ENCODE data around the gene RASL10B. TPM values are rescaled to one million over a fixed set of nuclear protein-coding genes. Genes with fewer than 3 reads are reported as not detected.

The RASL10B gene
- total RNA-seq, 1 donor from 2014 or later, result 16.2 TPM

DNA sequence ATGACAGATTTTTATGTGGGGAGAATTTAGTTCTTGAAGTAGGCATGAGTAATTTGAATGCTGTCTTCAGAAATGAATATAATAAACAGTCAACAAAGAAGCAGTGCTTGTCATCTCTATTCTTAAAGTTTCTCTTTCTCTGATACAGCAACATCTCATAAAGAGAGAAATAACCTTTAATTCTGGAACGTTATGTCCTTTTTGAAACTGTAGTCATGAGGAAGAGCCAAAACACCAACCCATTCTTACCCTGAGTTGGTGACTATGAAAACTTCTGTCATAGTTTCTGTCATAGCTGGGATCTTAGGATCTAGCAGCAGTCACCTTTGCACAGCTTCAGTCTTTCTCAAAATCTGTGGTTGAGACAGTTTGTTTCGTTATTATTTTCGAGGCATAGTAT, 15.3 kb upstream of the RASL10B start:
- H3K4me1 Mint-ChIP-seq (ENCODE audit: unreplicated experiment), result peaks cover 27% of the 10 kb centered on the region
- H3K27me3 Mint-ChIP-seq (ENCODE audit: unreplicated experiment), result no peaks in the 10 kb centered on the region
- H3K4me3 Mint-ChIP-seq (ENCODE audit: unreplicated experiment), result no peak overlapping the region
- TF ChIP-seq, protein P1, sequence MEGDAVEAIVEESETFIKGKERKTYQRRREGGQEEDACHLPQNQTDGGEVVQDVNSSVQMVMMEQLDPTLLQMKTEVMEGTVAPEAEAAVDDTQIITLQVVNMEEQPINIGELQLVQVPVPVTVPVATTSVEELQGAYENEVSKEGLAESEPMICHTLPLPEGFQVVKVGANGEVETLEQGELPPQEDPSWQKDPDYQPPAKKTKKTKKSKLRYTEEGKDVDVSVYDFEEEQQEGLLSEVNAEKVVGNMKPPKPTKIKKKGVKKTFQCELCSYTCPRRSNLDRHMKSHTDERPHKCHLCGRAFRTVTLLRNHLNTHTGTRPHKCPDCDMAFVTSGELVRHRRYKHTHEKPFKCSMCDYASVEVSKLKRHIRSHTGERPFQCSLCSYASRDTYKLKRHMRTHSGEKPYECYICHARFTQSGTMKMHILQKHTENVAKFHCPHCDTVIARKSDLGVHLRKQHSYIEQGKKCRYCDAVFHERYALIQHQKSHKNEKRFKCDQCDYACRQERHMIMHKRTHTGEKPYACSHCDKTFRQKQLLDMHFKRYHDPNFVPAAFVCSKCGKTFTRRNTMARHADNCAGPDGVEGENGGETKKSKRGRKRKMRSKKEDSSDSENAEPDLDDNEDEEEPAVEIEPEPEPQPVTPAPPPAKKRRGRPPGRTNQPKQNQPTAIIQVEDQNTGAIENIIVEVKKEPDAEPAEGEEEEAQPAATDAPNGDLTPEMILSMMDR (IDR thresholded peaks at IDR 0.05), result no peak
- H3K36me3 Mint-ChIP-seq (ENCODE audit: unreplicated experiment), result peaks cover 15% of the 10 kb centered on the region
- no peak for DNase-seq (ENCODE audit: extremely low spot score, unreplicated experiment)
- no peaks in the 10 kb centered on the region for H3K9me3 Mint-ChIP-seq (ENCODE audit: unreplicated experiment)
- no peak overlapping the region for H3K27ac Mint-ChIP-seq (ENCODE audit: unreplicated experiment)

DNA sequence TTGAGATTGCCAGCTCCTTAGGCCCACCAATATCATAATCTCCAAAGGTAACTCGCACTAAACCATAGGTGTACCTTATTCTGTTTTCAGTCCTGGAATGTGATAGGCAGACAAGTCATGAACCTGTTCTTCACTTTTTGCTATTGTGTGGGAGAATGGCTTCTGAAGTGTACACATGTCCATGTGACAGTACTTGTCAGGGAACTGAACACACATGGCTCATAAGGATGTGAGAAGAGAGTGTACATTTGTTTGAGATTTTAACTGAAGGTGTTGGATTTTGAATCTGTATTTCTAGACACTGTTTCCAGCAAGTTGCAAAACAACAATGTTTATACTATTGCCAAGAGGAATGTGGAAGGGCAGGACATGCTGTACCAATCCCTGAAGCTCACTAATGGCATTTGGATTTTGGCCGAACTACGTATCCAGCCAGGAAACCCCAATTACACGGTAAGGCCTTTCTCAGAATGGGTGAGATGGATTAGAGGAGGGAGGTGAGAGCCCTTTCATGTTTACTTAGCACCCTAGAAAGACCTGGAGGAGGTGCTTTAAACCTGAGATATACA, 14.5 kb upstream of the RASL10B start:
- no peak for DNase-seq (ENCODE audit: extremely low spot score, unreplicated experiment)
- no peaks in the 10 kb centered on the region for H3K27me3 Mint-ChIP-seq (ENCODE audit: unreplicated experiment)
- H3K36me3 Mint-ChIP-seq (ENCODE audit: unreplicated experiment), result peaks cover 13% of the 10 kb centered on the region
- TF ChIP-seq, protein P1 (IDR thresholded peaks at IDR 0.05), result no peak
- no peak overlapping the region for H3K4me3 Mint-ChIP-seq (ENCODE audit: unreplicated experiment)
- H3K9me3 Mint-ChIP-seq (ENCODE audit: unreplicated experiment), result no peaks in the 10 kb centered on the region
- H3K27ac Mint-ChIP-seq (ENCODE audit: unreplicated experiment), result peak overlapping the region; percentile 52
- H3K4me1 Mint-ChIP-seq (ENCODE audit: unreplicated experiment), result peaks cover 28% of the 10 kb centered on the region

DNA sequence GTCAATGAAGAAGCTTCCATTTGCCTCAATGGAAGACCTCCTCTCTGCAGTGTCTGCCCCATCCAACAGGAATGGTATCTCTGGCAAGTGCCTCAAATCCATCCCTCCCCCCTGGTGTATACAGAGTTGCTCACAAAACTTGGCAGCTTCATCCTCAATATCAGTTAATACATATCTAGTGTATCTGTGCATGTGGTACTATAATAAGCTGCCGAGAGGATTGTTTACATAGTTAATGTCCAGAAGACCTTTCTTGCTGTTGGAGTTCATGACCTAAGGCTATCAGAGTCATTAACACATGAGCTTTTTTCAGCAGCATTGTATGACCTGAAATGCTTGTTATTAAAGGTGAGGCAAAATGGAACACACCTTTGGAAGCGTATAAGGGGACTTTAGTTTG, 14.0 kb upstream of the RASL10B start:
- TF ChIP-seq, protein P1 (IDR thresholded peaks at IDR 0.05), result no peak
- Mint-ChIP-seq H3K4me3 (ENCODE audit: unreplicated experiment) (no peak overlapping the region), H3K27me3 (ENCODE audit: unreplicated experiment) (no peaks in the 10 kb centered on the region), H3K27ac (ENCODE audit: unreplicated experiment) (peak overlapping the region; percentile 52), H3K9me3 (ENCODE audit: unreplicated experiment) (no peaks in the 10 kb centered on the region), H3K4me1 (ENCODE audit: unreplicated experiment) (peaks cover 28% of the 10 kb centered on the region), H3K36me3 (ENCODE audit: unreplicated experiment) (peaks cover 14% of the 10 kb centered on the region)
- no peak for DNase-seq (ENCODE audit: extremely low spot score, unreplicated experiment)

DNA sequence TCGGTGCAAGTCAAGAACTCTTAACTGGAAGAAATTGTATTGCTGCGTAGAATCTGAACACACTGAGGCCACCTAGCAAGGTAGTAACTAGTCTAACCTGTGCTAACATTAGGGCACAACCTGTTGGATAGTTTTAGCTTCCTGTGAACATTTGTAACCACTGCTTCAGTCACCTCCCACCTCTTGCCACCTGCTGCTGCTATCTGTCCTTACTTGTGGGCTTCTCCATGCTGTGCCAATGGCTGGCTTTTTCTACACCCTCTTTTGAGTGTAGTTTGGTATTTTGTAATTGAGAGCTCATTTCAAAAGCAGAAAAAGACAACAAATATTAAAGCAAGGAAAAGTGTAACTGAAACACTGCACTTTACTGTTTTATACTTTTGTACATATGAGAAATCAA, 7.7 kb upstream of the RASL10B start:
- DNase-seq (ENCODE audit: extremely low spot score, unreplicated experiment), result no peak
- Mint-ChIP-seq H3K27me3 (ENCODE audit: unreplicated experiment) (no peaks in the 10 kb centered on the region), H3K4me3 (ENCODE audit: unreplicated experiment) (no peak overlapping the region), H3K4me1 (ENCODE audit: unreplicated experiment) (peaks cover 50% of the 10 kb centered on the region), H3K36me3 (ENCODE audit: unreplicated experiment) (peaks cover 33% of the 10 kb centered on the region), H3K27ac (ENCODE audit: unreplicated experiment) (no peak overlapping the region), H3K9me3 (ENCODE audit: unreplicated experiment) (no peaks in the 10 kb centered on the region)
- TF ChIP-seq, protein P1 (IDR thresholded peaks at IDR 0.05), result no peak

DNA sequence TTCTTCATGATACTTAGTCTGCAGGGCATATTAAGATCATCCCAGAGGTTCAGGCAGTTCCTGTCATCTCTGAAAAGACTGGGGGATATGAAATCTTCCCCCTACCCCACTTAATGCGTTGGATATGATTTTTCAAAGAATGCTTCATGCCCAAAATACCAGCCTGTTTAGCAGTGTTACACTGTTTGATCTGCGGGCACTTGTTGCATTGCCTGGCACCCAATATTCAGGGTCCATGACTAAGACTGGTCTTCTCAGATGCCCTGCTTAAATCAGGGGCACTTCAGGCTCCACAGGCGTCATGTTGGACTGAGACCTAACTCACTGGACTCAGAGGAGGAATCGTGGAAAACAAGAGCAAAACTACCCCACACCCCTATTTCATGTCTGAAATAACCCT, 6.4 kb upstream of the RASL10B start:
- Mint-ChIP-seq H3K4me1 (ENCODE audit: unreplicated experiment) (peaks cover 48% of the 10 kb centered on the region), H3K4me3 (ENCODE audit: unreplicated experiment) (no peak overlapping the region), H3K27ac (ENCODE audit: unreplicated experiment) (peak overlapping the region; percentile 98), H3K27me3 (ENCODE audit: unreplicated experiment) (no peaks in the 10 kb centered on the region), H3K36me3 (ENCODE audit: unreplicated experiment) (peaks cover 24% of the 10 kb centered on the region), H3K9me3 (ENCODE audit: unreplicated experiment) (no peaks in the 10 kb centered on the region)
- no peak for DNase-seq (ENCODE audit: extremely low spot score, unreplicated experiment)
- TF ChIP-seq, protein P1 (IDR thresholded peaks at IDR 0.05), result no peak

Measured in osteocyte (in vitro differentiated cells).